NK-92 treated with Interleukin-12 subunit alpha and Interleukin-12 subunit beta, amount 100 ng/mL, for 24 hours (cell line): ENCODE data around the gene WDR76.

Source experiments
- DNase-seq: peaks from one replicate; lab custom pipeline; 2025; lab: John Stamatoyannopoulos, UW

WDR76 gene

DNA sequence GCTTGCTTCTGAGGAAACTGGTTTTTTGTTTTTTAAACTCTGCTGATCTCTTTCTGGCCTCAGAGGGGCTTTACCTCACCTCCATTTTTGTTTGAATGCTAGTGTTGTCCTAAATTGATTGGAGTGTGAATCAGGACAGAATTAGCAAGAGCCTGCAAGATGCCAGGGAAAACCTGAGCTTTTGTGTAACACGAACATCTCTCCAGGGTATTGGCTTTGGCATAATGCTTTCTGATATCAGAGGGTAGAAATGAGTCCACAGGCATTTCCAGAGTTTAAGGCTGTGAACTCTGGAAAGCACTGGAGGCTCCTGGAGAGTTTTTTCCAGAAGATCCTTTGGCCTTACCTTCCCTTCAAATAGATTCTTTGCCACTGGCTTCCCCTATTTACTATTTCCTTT is 87.1 kb downstream of the WDR76 start:
- no peak for DNase-seq

DNA sequence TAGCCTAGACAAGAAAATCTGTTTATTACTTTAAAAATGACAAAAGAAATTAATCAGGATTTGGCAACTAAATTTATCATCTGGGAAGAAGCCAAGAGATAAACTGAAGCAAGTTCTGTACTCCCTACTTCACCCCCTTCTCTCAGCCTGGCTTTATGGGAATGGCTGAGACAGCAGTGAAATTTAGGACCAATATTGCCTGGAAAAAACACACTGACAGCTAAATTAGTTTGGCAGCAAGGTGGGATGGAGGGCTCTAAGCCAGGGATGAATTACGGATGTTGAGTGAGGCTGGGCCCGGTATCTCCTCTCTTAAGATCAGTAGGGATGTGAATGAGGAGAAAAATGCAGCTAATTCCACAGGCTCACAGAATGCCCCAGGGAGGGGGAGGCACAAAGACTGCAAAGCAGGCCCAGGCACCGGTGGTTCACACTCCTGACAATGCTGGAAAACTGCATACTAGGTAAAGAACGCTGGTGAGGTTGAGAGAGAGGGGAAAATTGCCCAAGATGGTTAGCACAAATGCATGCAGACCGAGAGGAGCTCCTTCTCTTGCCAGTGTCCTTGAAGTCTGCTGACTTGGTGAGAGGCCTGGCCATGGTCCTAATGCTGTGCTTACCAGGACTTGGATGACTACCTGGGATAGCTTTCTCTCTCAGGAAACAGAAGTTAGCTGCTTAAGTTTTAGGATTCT is 89.0 kb downstream of the WDR76 start:
- DNase-seq: no peak

DNA sequence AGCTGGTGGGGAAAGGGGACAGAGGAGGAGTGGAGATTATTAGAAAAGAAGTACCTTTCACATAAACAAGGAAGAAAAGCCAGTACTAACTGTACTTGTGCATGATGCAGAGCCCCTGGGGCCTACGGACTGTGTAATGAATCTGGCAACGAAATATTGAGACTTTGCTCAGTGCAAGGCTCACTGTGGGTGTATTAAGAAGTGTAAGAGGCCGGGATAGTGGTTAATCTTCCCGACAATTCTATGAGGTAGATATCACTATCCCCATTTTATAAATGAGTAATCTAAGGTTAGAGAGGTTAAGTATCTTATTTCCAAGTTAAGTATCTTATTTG is 89.5 kb downstream of the WDR76 start:
- no peak for DNase-seq
